Skeletal muscle cell (primary cell): ENCODE data around the gene TADA3.
A peak's percentile ranks its signal among the peaks of the same experiment; 100 is the strongest.

ENCODE experiments used
- DNase-seq: peaks from one replicate; pipeline ENCODE4 v3.0.0-alpha.2; 2010; ENCODE audit warnings: low read depth
- H3K4me3 ChIP-seq: 2 replicates; pipeline ENCODE4 v1.5.1; 2011; ENCODE audit warnings: low read depth, mild to moderate bottlenecking, control low read depth, low read length, moderate library complexity

The TADA3 gene

GRCh38 chr3:9810846-9811245 lies 18.6 kb upstream of the TADA3 start:
- H3K4me3 ChIP-seq, result peak overlapping the region; percentile 56
- DNase-seq, result no peak

- no peak for DNase-seq
- peak overlapping the region; percentile 56 for H3K4me3 ChIP-seq
These were observed 18.1 kb upstream of the TADA3 start for GRCh38 chr3:9810433-9810770.

DNA sequence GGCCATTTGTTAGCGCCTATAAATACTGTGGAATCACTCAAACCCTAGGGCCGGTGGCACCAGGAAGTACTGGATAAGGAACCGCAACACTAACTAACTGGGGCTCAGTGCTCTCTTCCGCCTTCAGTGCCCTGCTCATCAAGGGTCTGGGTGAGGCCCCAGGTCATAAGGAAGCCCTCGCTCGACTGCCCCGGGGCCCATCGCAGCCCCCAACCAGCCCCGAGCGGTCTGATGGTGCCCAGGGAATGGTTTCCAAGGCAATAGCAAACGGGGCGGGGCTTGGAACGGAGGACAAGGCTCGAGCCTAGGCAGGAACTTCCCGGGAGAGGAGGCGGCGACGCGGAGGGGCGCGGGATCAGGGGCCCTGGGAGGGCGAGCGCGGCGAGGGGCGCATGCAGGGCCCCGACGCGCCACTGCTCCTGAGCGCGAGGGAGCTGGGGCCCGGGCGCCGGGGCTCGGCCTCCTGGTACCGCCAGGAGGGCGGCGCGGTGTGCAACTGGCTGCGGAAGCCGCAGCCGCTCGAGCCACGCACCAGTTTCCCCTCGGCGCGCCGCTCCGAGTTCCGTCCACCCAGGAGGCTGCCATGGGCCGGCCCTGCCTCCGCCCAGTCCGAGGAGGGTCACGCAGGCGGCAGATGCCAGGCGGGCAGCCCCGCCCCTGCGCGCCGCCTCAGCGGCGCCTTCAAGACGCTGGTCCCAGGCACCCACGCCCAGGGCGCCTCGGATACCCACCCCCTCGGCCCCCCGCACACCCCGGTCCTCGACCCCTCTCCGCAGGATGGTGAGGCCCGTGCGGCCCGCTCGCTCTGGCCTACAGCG lies 17.6 kb upstream of the TADA3 start, which contains the start of gene TTLL3:
Gene TTLL3 (plus strand): TSS at position 648 of the 818 bp plus-strand sequence. CDS start 400 bp downstream, outside the sequence.
- peak within 1 kb of the TSS; percentile 56 for H3K4me3 ChIP-seq
- no peak for DNase-seq

GRCh38 chr3:9809239-9809614 lies 17.0 kb upstream of the TADA3 start:
- DNase-seq, result no peak
- peak overlapping the region; percentile 56 for H3K4me3 ChIP-seq

GRCh38 chr3:9808345-9809037 lies 16.2 kb upstream of the TADA3 start:
- no peak for DNase-seq
- no peak overlapping the region for H3K4me3 ChIP-seq

GRCh38 chr3:9807981-9808344 lies 15.7 kb upstream of the TADA3 start:
- DNase-seq, result no peak
- H3K4me3 ChIP-seq, result no peak overlapping the region

DNA sequence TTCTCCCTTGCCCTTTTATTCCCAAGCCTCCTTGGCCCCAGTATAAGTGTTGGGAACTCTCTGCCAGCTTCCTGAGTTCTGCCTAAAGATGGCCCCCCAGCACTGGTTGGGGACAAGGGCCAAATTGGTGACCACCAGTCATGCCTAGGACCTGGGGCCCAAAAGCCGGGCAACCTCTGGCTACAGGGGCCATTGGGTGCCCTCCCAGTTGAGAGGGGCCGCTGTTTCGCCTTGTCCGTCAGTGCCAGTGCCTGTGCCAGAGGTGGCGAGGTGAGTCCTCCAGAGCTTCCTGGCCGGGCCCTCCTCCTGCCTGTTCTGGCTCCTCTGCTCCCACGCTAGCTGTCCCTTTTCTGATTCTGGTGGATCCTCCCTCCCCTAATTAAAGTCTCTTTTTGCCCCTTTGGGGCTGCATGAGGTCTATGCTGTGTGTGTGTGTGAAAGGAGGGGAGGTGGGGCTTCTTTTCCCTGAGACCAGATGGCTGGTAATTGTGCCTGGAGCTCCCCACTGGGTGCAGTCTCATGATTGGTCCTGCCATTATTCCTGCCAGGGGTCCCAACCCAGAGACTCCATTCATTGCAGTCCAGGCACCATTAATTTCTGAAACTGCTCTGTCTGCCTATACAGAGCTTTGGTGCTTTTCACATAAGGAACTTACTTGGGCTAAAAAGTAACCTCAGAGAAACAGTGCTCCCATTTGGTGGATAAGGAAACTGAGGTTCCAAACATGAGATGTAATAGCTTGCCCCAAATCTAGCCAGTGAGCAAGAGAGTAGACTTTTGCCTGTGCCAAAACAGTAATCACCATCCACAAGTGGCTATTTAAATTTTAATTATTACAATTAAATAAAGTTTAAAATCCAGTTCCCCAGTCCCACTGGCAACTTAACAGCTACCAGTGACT lies 14.7 kb upstream of the TADA3 start:
- no peak overlapping the region for H3K4me3 ChIP-seq
- no peak for DNase-seq

- H3K4me3 ChIP-seq, result no peak overlapping the region
- no peak for DNase-seq
These were observed 13.9 kb upstream of the TADA3 start for GRCh38 chr3:9806137-9806536.

DNA sequence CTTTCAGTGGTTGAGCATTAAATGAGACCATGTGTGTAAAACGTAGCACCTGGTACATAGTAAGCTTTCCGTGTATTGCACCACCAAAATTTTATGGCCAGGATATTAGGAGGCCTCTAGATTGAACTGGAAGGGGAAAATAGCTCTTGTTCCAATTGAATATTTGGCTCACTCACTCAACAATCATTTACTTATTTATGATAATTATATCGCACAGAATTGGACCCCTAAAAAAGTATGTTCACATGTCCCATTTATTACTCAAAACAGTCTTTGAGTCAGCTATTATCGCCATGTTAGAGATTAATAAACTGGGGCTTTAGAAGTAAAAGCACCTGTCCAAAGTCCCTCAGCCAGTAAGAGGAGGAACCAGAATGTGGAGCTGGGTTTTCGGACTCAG lies 12.7 kb upstream of the TADA3 start:
- H3K4me3 ChIP-seq, result no peak overlapping the region
- DNase-seq, result no peak

DNA sequence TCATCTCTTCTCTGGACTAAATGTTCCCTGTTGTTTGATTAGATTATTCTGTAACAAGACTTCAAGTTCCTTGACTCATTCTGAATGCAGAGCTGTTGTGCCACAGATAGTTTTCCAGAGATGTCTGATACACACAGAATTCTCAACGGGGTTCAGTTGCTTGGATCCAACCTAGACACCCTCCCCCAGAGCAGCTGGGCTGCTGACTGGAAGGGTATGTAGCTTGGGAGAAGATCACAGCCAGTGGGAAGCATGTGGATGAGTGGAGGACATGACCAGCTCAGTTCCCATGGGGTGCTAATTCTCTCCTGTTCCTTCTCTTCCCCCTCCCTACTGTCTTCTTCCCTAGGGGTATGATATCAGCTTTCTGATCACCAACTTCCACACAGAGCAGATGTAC lies 11.2 kb upstream of the TADA3 start:
- DNase-seq, result no peak
- no peak overlapping the region for H3K4me3 ChIP-seq

DNA sequence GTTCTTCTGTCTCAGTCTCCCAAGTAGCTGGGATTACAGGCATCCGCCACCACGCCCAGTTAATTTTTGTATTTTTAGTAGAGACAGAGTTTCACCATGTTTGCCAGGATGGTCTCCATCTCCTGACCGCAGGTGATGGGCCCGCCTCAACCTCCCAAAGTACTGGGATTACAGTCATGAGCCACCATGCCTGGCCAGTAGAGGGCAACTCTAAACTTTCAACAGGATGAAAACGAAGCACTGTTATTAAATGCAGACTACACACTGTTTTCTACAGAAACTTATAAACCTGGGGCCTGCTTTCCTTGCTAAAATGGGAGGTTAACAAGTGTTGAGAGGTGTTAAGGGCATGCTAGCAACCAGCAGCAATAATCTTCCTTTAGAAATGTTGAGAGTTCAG lies 8.3 kb upstream of the TADA3 start:
- no peak overlapping the region for H3K4me3 ChIP-seq
- no peak for DNase-seq

- H3K4me3 ChIP-seq, result no peak overlapping the region
- no peak for DNase-seq
These were observed 5.1 kb upstream of the TADA3 start for GRCh38 chr3:9797196-9797945.

- no peak overlapping the region for H3K4me3 ChIP-seq
- DNase-seq, result no peak
These were observed 2.9 kb upstream of the TADA3 start for GRCh38 chr3:9795207-9795606.

DNA sequence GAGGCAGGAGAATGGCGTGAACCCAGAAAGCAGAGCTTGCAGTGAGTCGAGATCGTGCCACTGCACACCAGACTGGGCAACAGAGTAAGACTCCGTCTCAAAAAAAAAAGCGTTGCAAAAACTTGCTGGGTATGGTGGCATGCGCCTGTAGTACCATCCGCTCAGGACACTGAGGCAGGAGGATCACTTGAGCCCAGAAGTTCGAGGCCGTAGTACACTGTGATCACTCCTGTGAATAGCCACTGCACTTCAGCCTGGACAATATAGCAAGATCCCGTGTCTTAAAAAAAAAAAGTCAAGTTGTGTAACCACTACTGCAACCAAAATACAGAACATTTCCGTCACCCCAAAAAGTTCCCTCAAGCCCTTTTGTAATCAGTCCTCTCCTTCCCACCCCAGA lies 2.1 kb upstream of the TADA3 start:
- H3K4me3 ChIP-seq, result no peak overlapping the region

DNA sequence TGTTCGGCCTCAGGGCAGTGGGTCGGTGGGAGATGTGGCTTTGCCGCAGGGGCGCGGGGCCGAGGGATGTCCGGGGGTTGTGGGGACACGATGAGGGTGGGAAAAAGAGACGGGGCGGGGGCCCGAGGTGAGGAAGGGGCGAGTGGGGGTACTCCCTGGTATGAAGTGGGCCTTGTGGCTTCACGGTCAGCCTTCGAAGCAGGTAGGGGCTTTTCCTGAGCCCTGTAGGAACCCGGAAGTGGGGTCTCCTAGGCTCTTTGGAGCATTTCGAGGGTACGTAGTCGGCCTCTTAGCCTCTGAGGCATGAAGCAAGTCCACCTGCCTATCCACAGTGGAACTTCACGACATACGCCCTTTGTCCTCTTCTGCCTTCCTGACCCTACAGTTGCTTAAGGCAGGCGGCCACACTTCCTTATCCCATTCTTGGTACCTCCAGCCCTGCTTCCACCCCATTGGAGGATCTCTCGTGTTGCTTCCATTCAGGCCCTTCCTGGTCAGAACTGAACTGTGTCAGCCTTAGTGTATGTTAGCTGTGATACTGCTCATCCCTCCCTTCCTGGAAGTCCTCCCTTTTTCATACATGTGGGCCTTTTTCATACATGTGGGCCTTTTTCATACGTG lies 998 bp upstream of the TADA3 start:
- DNase-seq, result no peak

More for the DNA sequence above, 2.1 kb upstream of the TADA3 start:
- no peak for DNase-seq

GRCh38 chr3:9791790-9792404 lies 376 bp downstream of the TADA3 start:
- peak overlapping the region; percentile 94 for H3K4me3 ChIP-seq
- DNase-seq, result no peak

More for the DNA sequence above, 998 bp upstream of the TADA3 start:
- H3K4me3 ChIP-seq, result peak overlapping the region; percentile 94

- DNase-seq, result no peak
- H3K4me3 ChIP-seq, result no peak overlapping the region
These were observed 1.1 kb downstream of the TADA3 start for GRCh38 chr3:9791127-9791526.

DNA sequence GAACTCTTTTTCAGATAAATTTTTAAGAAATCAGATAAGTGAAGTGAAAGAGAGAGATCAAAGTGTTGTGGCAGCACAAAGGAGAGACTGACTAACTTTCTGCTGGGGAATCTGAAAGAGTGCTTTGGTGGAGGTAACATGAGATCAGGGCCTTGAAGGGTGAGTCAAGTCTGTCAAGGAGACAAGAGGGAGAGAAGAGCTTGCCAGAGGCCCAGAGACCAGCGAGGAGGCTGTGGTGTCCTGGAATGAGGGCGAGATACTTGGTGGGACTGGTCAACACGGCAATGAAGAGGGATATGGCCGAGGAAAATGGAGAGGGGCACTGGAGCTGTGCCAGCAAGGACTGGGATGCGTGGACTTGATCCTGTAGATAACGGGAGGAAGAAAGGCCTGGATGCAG lies 4.6 kb downstream of the TADA3 start:
- no peak overlapping the region for H3K4me3 ChIP-seq
- DNase-seq, result no peak
